ENCODE results near the gene TMTC1.

The TMTC1 gene

GRCh38 chr12:29692237-29692636 is 91.5 kb downstream of the TMTC1 start:
- DNase-seq, result no peak
- intact Hi-C loops (cut with DNase I), result no loop called here

DNA sequence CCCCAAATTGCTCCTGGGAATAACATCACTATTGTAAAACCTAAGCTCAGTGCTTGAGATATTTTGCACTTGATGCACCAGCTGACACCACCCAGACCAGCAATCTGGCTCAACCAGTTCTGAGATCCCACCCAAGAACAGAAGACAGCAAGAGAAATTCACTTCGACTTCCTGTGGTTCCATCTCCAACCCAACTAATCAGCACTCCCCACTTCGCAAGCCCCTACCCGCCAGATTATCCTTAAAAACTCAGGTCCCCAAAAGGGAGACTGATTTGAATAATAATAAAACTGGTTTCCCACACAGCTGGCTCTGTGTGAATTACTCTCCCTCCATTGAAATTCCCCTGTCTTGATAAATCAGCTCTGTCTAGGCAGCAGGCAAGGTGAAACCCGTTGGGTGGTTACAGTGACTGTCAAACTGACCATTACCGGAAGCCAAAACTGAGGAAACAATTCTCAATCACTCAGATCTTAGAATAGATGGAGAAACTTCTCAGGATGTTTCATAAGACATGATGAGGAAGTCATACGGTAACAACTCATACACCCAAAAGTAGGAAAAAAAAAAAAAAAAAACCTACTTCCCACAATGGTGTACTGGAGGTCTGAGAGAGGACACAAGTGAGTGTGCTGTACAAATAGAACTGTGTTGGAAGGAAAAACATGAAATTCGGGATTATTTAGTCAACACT is 92.4 kb downstream of the TMTC1 start:
- DNase-seq, result no peak
- intact Hi-C loops (cut with DNase I), result no loop called here

DNA sequence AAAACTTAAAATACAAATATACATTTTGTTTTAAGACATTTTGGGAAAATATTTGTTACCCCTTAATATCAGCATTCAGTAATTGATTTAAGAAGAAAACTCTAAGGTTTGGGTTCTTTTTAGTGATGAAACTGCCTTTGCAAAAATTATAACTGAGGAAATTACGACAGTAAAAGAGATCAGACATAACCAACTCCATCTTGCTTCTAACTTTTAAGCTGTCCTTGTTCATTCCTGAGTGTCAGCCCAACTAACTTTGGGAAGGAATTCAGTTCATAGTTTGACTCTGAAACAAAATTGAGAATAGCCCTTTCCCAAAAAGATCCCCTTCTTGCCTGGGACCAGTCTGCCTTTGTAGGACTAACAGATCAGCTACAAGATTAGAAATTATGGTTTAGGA is 93.0 kb downstream of the TMTC1 start:
- intact Hi-C loops (cut with DNase I), result no loop called here

DNA sequence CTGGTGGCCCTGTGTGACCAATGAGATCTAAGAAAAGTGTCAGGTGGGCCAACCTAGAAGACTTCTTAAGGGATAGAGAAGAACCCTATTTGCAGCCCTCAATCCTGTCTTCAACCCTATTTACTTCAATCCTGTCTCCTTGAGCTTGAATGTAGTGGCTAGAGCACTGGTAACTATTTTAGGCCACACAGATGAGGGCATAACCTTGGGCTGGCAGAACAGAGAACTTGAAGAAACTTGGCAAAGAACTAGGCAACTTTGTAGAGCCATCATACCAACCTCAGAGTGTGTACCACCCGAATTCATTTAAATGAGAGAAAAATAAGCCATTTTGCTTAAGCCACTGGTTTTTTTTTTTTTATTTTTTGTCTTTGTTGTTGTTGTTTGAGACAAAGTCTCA is 94.8 kb downstream of the TMTC1 start:
- DNase-seq, result no peak
- intact Hi-C loops (cut with DNase I), result no loop called here

More for the DNA sequence above, 93.0 kb downstream of the TMTC1 start:
- DNase-seq, result no peak

DNA sequence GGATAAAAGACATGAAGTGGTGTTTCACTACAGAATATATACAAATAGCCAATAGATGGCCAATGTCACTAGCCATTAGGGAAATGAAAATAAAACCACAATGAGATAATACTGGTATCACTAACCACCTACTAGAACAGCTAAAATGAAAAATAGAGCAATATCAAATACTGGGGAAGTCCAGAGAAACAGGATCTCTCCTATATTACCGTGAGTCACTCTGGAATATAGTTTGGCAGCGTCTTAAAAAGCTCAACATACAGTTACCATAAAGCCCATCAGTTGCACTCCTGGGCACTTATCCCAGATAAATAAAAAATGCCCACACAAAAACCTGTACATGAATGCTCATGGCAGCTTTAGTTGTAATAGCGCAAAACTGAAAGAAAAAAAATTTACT is 101.7 kb downstream of the TMTC1 start:
- no peak for DNase-seq
- intact Hi-C loops (cut with DNase I), result no loop called here

DNA sequence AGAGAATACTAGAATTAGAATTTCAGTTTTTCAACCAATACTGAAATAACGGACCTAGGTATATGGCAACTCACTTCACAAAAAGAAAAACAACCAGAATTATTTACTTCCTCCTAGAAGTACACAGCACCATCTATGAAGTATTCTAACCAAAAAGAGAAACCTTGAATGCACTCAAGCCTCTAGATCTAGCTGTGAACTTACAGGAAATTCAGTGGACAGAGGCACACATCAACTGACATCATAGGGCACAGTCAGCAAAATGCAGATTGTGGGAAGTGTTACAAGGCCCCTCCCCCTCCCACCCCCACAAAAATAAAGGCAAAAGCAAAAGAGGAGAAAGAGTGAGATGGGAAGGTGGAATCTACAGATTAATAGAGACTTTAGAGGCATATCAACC is 102.4 kb downstream of the TMTC1 start:
- intact Hi-C loops (cut with DNase I), result no loop called here
- DNase-seq, result no peak

GRCh38 chr12:29676676-29677075 is 107.1 kb downstream of the TMTC1 start:
- DNase-seq, result no peak
- intact Hi-C loops (cut with DNase I), result no loop called here

- intact Hi-C loops (cut with DNase I), result no loop called here
- no peak for DNase-seq
Measured at GRCh38 chr12:29674463-29674862, 109.3 kb downstream of the TMTC1 start.

DNA sequence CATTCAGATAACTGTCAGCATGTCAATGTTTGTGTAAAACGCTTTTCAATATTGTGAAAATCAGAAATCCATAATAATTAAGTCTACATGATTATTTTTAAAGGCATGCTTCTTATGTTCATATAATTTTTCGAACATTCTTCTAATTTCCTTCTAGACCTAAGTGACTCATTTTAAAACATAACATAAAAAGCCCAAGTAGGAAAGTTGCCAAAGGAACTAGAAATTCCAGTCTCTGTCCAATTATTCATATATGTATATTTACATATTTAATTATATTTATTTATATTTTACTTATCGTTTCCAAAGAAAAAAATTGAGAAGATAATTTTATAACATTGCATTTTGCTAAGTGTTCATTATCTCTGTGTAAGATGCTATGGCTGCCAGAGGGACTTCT is 110.4 kb downstream of the TMTC1 start:
- DNase-seq, result no peak
- intact Hi-C loops (cut with DNase I), result no loop called here

DNA sequence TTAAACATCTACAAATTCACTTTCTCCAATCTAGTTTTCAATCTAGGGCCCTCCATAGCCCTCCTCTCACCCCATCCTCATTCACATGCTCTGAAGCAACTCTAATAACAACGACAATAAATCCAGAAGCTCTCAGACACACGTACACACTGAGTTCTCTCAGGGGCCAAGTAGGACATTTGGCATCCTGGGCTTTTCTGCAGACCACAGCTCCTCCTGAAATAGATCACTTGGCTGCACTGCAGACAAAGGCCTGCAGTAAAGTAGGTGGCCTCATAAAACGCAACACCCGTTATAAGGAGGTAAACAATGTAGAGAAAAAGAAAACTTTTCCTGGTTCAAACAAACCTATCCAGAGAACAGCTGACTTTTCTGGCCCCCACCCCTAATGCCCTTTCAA is 111.2 kb downstream of the TMTC1 start:
- intact Hi-C loops (cut with DNase I), result no loop called here

DNA sequence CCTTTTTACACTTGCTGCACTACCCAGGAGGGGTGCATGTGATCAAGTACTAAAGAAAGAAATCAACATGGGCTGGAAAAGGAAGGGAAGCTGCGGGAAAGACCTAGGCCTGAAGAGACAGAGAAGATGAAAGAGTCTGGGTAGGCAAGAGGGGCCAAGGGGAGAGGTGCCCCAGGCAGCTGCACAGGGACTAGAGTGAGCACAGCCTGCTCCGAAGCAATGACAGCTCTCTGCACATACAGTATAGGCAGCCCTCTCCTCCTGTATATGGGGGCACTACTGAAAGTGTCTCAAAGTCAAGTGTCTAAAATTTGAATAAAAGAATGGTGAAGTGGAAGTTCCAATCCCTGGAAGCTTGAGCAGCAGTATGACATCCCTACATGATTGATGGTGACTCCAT is 112.0 kb downstream of the TMTC1 start:
- intact Hi-C loops (cut with DNase I), result no loop called here
- DNase-seq, result no peak

More for the DNA sequence above, 111.2 kb downstream of the TMTC1 start:
- no peak for DNase-seq

DNA sequence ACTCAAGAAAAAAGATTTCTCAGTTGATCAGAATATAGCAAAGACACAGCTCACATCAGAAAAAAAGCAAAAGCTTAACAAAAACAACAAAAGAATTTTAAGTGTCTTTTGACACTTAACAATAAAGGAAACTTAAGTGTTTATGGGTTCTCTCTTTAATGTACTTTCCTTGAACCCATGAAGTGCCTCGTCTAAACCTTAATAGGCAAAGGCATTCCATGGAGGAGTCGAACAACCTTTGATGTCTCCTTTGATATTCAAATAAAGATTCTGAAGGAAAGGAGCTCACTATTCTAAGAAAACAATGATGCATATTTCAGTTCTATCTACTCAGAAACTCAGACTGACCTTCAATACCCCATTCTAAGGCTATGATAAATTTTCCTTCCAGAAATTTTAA is 116.7 kb downstream of the TMTC1 start:
- intact Hi-C loops (cut with DNase I), result no loop called here
- no peak for DNase-seq

DNA sequence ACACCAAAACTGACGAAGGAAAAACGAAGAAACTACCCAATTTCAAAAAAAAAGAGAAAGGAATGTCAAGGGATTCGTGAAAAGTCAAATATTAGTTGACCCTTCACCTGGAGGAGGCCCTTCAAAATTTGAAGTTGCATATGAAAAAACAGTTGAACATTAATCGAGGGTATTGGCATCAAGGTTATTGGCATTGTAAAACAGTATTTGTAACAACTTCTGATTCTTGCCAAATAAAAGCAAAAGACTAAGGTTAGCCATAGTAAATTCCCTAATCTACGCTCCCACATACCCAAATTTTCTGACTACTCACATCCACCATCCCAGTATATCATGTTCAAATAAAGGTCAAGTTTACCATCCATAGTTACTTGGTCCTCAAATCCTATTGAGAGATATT is 118.6 kb downstream of the TMTC1 start:
- no peak for DNase-seq
- intact Hi-C loops (cut with DNase I), result no loop called here

DNA sequence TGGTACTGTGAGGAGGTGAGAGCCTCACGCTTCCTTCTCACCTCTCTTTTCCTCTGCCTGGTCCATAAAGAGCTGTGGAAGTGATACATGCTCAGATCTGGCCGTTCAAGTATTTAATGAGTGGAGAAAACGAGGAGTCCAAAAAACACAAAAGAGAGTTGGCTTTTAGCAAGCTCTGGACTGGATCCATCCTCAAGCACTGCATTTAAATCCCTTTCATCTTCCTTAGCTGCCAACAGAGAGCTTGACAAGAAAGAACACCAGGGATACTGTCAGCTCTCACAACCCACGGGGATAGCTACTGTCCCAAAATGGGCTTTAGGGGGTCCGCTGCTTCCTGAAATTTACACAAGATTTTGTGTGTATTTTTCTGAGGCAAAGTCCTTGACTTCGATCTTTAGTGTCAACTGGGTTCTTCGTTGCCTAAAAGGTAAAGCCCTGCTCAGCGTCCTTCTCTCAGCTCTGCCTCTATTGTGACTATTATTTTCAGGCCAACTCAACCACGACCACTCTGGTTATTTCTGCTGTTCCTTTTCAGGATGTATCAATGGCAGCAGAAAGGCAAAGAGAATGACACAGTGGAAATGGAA is 120.9 kb downstream of the TMTC1 start:
- intact Hi-C loops (cut with DNase I), result no loop called here
- DNase-seq, result no peak

- intact Hi-C loops (cut with DNase I), result no loop called here
- no peak for DNase-seq
Measured at GRCh38 chr12:29660847-29661246, 122.9 kb downstream of the TMTC1 start.

DNA sequence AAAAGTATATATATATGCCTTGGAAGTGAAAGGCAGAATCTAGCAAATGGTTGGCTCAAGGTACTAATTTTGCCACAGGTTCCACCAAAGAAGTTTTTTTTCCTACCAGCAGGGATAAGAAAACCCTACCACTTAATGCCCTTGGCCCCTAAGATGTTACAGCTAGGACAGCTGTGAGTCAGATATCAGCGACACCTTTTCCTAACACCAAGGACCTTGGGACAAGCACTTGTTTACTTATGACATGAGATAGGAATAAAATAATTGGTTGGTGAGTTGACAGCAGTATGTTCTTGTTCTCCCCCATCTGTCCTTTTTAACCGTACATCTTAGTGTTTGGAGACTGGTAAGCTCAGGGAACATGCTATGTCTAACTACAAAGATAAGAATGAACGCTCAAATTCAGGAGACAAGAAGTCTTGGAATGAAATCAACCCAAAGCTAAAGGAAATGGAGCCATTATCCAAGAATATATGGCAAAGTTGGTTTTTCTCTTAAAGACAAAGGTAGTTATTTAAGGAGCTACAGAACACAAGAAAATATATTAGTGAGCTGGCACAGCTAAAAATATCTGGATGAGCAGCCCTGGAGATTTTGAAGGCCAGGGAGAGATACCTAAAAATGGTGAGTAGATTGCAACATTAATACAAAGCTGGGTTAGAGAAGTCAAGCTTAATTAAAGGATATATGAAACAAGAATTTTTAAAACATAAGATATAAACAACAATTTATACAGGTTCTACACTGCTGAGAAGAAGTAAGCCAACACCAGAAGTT is 126.8 kb downstream of the TMTC1 start:
- intact Hi-C loops (cut with DNase I), result no loop called here

DNA sequence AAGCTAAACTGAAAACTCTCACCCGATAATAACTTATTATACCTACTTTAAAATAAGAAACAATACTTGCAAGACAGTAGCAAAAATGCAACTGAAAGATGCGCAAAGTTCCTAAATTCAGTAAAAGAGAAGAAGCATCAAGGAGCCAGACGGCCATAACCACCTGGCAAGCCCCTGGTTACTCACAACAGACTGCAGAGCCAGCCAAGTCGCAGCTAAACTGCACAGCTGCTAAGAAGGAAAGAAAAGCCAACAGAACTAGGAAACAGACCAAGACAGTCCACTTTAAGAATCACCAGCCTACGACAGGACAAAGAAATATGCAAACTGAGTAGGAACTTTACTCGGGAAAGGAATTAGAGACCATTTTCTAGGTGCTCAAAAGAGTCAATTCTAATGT is 127.9 kb downstream of the TMTC1 start:
- intact Hi-C loops (cut with DNase I), result no loop called here
- DNase-seq, result no peak

More for the DNA sequence above, 126.8 kb downstream of the TMTC1 start:
- DNase-seq, result no peak

DNA sequence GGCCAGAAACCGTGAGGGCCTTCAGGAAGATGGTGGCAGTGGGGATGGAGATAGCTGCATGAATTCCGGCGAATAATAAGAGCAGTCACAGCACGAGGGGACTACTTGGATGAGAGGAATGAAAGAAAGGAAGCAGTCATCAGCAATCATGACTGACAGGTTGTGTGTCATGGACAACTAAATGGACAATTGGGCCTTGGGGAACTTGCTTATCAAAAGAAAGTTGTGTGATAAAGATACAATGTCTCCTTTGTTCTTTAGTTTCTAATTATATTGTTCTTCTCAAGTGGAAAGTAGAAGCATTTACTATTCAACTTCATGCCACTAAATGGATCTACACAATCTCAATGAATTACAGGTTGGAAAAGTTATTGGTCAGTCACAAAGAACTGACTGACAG is 130.5 kb downstream of the TMTC1 start:
- no peak for DNase-seq
- intact Hi-C loops (cut with DNase I), result no loop called here

GRCh38 chr12:29650371-29650770 is 133.4 kb downstream of the TMTC1 start:
- no peak for DNase-seq
- intact Hi-C loops (cut with DNase I), result no loop called here

GRCh38 chr12:29649722-29650121 is 134.0 kb downstream of the TMTC1 start:
- intact Hi-C loops (cut with DNase I), result no loop called here
- DNase-seq, result no peak

Data from head of caudate nucleus (tissue), 42 donors.